ENCODE measurements around the gene SHMT1. TPM values are rescaled to one million over a fixed set of nuclear protein-coding genes. Genes with fewer than 3 reads are reported as not detected.
"Not testable (repeated sequence)": the region's sequence is repeated elsewhere in the genome, so short reads cannot be mapped to it uniquely, and the experiment has no call there.

SHMT1 gene
- 11.1 and 23.3 TPM in 2 replicates for total RNA-seq

DNA sequence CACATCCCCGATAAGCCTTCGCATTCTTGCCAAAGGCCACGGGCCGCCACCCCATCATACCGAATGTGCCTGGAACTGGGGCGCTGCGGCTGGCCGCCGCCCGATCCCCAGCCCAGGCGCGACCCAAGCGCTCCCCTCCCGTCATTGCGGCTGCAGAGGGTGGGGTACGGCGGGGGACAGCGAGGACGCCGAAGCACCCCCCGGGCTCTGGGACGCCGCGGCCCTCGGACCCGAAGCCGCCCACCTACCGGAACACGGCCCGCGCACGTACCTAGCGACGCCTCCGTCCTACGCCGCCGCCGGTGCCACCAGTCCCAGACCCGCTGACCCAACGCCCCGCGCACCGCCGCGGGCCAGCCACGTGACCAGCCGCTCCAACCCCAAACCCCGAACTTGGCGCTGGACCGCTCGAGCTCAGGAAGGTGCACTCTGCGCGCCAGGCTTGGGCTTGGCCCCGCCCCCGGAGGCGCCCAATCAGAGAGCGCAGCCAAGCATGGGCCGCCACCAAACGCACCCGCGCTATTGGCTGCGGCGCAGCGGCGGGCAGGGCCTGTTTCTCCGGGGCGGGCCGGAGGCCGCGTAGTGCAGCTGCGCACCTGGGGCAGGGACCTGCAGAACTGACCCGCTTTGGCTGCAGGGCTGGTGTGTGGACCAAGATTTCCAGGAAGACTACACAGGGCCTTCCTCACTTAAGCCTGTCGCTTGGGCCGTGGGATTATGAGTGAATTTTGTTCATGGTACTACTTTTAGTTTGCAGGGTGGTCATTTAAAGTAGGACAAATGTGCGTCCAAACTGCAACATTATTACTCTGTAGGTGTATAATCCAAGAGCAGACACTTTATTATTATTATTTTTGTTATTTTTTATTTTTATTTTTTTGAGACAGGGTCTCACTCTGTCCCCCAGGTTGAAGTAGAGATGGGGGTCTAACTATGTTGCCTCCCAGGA, at the start of gene SHMT1:
Gene SHMT1, minus strand, starts transcription at position 450 of the 949 bp plus-strand sequence. CDS start 7,569 bp downstream, outside the sequence.
- DNase-seq, result peak; percentile 91

DNA sequence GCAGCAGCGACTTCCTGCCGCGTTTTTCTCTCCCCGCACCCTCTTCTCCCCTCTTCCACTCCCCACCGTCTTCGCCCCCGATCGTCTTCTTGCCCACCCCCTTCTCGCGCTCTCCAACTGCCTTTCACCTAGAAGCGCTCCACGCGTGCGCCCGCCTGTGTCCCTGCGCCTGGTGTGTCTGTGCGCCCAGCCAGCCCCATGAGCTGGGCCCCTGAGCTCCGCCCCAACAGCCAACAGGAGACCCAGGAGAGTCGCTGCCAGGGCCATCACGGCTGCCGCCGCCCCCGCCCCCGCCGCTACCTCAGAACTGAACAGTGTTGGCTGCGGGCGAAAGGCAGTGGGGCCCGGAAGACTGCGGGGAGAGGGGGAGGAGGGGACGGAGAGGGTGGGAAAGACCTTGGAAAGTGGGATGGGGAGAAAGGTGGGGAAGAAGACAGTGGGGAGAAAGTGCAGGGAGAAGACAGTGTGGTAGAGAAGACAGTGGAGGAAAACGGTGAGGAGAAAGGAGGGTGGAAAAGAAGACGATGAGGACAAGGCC, 48.7 kb upstream of the SHMT1 start:
- not testable (repeated sequence) for DNase-seq

DNA sequence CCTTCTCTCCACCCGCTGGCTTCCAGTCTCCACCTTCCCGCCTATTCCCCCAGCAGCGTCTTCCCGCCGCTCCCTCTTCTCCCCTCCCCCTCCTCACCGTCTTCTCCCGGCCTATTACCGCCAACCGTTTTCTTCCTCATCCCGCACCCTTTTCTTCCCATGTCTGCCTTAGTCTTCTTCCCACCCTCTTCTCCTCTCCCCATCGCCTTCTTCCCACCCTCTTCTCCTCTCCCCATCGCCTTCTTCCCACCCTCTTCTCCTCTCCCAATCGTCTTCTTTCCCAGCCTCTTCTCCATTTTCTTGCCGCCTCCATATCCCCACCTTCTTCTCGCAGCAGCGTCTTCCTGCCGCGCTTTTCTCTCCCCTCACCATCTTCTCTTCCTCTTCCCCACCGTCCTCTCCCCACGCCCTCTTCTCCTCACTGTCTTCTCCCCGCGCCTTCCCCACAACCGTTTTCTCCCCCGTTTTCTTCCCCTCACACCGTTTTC, 48.1 kb upstream of the SHMT1 start:
- not testable (repeated sequence) for DNase-seq

DNA sequence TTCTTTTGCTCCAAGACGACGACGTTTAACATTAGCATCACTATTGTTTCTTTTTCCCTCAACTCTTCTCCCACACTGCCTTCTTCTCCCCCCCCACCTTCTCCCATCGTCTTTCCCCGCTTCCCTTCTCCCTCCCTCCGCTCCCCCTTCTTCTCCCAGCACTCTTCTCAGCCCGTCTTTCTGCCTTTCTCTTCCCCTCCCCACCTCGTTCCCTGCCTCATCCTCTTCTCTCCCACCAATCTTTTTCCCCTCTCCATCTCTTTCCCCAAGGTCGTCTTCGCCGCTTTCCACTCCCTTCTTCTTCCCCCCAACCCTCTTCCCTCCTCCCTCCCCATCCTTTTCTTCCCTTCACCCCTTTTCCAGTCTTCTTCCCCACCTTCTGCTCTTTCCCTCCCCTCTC, 47.4 kb upstream of the SHMT1 start:
- not testable (repeated sequence) for DNase-seq

DNA sequence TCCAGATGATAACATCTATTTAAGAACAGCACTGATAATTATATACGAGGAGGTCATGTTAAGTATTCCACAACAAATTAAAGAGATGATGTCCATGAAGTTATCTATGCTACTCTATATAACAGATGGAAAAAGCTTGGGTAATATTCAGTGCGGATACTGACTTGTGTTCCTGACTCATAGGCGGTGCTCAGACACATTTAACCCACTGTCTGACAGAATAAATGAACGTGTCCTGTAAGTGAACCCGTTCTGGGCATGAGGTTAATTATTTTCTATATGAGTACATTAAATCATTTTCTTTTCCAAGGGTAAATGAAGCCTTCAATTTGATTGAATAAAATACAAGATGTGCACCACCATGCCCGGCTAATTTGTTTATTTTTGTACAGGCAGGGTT, 46.0 kb upstream of the SHMT1 start:
- not testable (repeated sequence) for DNase-seq

DNA sequence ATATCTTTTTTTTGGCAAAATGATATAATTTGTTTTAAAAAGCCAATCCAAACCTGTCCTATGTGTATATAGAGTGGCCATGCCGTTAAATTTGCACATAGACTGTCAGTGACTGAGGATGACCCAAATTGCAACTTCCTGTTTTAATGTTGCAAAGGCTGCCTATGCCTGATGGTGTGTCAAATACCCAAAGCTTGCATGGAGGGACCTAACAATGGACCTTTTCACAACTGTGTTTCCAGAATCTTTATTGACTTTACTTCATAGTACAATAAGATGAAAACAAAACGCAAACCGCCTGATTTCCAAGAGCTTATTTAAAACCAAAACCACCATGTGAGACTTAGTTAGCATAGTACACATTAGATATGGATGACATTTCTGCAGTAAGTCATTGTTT, 45.6 kb upstream of the SHMT1 start:
- DNase-seq, result not testable (repeated sequence)

DNA sequence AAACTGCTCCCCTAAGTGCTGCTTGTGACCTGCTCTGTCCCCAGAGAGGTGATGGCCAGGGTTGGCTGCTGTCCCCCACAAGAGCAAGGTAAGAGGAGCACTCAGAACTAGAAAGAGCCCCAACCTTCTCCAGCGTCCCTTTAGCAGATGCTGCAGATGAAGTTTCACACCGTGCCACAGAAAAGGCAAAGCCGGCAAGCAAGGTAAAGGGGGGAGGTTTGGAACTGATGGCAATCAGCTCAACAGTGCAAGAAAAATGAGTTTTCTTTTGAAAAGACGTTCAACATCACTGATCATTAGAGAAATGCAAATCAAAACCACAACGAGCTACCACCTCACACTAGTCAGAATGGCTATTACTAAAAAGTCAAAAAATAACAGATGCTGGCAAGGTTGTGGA, 40.3 kb upstream of the SHMT1 start:
- DNase-seq, result not testable (repeated sequence)

DNA sequence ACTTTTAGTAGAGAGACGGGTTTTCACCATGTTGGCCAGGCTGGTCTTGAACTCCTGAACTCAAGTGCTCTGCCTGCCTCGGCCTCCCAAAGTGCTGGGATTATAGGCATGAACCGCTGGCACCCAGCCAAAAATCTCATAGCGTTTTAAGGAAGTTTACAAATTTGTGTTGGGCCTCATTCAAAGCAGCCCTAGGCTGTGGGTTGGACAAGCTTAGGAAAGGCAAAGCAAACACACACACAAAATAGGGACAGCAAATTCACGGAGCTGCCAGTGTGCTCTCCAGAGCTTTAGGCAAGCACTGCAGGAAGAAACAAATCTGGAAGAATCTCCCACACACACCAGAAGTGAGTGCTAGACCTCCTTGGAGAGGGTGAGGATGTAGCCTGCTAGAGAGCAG, 39.8 kb upstream of the SHMT1 start:
- DNase-seq, result not testable (repeated sequence)

DNA sequence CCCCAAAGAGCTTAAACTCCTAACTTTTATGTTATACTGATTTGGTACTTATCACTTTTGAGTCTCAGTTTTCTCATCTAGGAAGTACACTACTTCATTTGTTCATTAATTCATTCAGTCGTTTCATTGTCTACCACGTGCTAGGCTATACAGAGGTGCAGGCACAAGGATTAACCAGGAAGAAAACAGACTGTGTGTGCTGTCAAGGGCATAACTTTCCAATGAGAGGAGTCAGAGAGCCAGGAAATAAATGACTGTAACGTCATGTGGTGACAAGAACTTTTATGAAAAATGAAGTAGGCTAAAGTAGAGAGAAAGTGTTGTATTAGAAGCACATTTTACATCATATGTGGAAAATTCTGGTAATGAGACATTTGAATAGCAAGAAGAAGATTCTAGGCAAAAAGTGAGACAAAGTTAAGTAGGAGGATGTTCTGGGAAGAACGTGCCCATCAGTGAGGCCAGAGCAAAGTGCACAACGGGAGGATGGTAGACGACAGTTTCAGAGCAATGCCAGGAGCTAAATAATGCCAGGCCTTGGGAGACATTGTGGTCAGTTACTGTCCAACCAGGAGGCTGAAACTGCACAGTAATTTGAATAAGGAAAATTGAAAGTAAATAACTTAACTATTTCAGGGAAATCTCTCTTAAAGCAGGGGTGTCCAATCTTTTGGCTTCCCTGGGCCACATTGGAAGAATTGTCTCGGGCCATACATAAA, 38.7 kb upstream of the SHMT1 start:
- DNase-seq, result not testable (repeated sequence)

DNA sequence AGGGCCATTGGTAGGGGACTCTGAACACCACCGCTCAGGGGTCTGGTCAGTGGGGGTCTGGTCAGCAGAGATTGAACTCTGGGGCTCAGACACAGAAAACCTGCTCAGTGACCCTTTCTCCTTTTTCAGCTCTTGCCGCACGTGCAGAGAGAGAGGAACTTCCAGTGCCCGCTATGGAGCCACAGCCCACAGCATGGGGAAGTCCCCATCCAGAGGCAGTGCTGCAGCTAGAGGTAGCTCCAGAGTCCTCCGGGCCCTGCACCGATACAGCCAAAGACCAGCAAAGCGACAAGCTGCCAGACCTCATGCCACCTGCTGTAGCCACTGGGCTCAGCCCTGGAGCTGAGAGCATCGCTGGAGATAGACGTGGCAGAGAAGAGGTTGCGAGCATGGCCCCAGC, 25.4 kb upstream of the SHMT1 start:
- not testable (repeated sequence) for DNase-seq

DNA sequence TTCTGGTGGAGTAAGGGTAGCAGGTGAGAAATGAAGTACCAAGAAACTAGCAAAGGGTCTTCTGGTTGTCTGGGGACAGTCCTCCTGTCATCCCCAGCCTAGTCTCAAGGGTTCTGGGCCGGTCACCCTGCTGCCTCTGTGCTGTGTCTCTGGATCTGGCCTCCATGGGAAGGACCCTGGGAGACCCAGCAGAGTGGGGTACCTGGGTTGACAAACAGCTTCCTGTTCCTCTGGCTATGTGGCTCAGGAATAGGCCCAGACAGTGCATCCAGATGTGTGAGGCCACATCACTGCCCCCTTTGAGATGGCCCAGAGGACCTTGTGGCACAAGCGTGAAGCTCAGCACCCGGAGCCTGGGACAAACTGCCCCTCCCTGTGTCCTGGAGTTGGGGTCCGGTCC, 24.9 kb upstream of the SHMT1 start:
- not testable (repeated sequence) for DNase-seq

DNA sequence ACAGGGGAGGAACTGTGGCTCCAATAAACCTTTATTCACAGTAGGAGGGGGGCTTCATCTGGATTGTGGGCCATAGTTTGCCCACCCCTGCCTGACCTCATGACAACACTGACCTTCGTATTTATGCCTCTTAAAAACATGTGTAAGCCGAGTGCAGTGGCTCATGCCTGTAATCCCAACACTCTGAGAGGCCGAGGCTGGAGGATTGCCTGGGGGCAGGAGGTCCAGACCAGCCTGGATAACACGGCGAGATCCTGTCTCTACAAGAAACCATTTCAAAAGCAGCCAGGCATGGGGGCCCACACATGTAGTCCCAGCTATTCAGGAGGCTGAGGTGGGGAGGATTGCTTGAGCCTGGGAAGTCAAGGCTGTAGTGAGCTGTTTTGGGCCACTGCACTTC, 24.2 kb upstream of the SHMT1 start:
- not testable (repeated sequence) for DNase-seq

DNA sequence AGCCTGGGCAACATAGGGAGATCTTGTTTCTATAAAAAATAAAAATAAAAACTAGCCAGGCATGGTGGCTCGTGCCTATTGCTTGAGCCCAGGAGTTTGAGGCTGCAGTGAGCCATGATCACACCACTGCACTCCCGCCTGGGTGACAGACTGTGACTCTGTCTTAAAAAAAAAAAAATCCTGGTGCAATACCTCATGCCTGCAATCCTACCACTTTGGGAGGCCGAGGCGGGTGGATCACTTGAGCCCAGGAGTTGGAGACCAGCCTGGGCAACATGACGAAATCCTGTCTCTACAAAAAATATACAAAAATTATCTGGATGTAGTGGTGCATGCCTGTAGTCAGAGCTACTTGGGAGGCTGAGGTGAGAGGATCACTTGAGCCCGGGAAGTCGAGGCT, 20.9 kb upstream of the SHMT1 start:
- not testable (repeated sequence) for DNase-seq

DNA sequence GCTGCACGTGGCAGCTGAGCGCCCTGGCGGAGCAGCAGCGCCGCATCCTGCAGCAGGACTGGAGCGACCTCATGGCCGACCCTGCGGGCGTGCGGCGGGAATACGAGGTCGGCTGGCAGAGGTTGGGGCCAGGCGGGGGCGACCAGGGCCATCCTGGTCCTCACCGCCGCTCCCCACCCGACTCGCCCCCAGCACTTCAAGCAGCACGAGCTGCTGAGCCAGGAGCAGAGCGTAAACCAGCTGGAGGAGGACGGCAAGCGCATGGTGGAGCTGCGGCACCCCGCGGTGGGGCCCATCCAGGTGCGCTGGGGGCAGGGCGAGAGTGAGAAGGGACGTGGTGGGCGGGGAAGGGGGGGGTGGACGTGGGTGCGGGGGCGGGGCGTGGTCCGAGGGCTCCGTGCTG, 19.7 kb upstream of the SHMT1 start:
- DNase-seq, result peak; percentile 12

DNA sequence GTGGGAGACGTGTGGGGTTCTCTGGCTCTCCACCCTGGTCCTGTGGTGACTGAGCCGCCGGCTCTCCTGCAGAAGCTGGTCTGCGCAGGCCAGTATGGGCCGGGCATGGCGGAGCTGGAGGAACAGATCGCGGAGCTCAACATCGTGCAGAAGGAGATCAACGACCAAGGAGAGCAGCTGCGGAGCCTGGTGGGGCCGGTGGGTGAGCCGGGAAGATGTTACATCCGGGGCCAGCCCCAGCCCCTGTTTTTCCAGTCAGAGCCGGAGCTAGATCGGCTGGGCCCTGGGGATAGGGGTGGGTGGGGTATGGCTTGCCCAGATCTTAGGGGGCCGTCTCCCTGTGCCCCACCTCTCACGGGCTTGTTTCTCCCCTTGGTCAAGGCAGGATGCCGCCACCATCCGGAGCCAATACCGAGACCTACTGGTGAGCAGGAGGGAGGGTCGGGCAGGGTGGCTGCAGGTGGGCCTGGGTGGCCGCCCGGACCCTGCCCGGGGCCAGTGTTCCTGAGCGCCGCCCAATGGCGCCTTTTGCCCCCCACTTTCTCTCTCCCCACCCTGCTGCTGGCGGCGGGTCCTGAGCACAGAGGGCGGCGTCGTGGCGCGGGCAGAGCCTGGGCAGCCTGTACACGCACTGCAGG, 19.2 kb upstream of the SHMT1 start:
- no peak for DNase-seq

DNA sequence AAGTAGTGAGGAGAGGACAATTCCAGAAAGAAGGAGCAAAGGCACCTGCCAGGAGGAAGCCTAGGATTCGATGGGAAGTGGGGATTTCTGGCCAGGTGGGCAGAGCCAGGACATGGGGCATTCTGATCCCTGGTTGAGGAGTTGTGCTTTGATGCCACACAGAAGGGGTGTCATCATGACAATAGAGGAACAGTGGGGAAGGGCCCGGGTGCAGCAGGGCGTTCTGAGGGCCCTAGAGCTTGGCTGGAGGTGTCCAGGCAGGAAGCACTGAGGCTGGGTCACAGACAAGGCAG, 18.5 kb upstream of the SHMT1 start:
- no peak for DNase-seq

DNA sequence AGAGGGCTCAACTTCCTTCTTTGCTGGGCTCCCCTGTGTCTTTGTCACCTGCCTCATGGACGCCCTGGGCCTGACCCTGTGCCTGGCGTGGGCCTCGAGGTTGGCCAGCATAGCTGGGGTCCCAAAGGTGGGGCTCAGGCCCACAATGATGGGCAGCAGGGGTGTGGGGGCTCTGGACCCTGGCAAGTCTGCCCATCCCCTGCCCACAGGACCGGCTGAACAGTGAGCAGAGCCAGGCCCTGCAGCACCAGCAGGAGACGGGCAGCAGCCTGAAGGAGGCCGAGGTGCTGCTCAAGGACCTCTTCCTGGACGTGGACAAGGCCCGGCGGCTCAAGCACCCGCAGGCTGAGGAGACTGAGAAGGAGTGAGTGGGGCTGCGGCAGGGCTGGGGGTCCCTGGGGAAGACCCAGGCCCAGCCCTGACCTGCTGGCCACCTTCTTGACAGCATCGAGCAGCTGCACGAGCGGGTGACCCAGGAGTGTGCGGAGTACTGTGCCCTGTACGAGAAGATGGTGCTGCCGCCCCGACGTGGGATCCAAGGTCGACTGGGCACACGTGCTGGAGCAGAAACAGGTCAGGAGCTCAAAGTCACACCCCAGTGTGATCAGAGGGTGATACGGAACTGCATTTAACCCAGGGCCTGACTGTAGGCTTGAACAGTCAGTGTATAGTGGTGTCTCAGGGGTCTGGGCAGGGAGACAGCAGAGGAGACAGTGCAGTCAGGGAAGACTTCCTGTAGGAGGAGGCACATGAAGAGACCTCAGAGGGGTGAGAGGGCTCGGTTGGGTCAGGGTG, 18.0 kb upstream of the SHMT1 start:
- no peak for DNase-seq

DNA sequence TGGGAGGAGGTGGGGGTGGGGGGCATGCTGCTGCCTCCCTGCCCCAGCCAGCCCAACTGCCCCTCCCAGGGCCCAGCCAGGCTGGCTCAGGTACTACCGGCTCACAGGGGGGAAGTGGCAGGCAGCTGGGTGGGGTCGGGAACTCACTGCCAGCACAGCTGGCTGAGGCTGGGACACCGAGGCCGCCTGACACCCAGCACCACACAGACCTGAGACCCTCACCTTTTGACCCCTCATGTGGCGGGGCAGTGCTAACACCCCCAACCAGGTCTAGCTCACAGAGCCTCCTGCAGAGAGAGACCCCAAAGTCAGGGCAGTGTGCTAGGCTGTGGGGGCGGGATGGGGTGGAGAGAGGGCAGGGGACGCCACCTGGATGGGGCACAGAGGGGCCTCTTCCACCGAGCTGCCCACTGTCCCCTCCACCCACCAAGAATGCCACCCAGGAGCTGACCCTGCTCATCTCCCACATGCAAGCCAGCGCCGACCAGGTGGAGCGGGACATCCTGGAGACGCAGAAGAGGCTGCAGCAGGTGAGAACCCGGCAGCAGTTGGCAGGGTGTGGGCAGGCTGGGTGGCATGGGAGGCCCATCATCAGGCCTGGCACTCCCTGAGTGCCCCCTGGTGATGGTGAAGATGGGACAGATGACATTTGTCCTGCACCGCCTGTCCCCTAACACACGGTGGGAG, 17.3 kb upstream of the SHMT1 start:
- DNase-seq, result no peak

DNA sequence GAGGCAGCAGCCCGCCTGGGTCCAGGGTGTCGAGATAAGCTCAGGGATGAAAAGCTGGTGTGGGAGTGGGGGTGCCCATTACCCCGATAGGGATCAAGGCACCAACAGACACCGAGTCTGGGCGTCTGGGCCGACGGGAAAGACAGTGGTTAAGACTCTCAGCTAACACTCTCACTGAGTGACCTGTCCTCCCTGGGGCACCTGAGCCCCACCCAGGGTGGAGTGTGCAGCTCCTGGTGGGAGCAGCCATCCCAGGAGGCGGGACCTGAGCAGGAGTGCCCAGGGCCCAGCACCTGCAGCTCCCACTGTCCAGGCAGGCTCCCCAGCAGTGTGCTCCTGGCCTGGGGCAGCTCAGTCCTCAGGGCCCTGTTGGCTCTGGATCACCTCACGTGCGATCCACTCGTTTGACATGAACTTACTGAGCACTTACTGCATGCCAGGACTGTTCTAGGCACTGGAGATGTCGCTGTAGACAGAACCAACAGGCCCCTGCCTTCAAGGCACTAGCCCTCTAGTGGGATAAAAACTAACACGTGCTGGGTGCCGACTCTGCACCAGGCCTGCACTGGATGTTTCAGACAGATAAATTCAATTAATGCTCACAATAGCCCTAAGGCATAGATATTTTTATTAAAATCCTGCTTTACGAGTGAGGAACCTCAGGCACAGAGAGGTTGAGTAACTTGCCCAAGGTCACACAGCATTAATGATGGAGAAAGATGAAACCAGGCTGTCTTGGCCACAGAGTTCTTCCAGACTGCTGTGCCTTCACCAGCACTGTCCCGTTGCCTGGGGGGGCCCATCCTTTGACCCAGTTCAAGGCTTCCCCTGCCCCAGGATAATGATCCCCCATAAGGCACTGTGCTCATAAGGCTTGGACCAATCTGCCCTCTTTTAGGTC, 16.1 kb upstream of the SHMT1 start:
- DNase-seq, result no peak

DNA sequence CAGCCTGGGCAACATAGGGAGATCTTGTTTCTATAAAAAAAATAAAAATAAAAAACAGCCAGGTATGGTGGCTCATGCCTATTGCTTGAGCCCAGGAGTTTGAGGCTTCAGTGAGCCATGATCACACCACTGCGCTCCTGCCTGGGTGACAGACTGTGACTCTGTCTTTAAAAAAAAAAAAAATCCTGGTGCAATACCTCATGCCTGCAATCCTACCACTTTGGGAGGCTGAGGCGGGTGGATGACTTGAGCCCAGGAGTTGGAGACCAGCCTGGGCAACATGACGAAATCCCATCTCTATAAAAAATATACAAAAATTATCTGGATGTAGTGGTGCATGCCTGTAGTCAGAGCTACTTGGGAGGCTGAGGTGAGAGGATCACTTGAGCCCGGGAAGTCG, 15.3 kb upstream of the SHMT1 start:
- not testable (repeated sequence) for DNase-seq

DNA sequence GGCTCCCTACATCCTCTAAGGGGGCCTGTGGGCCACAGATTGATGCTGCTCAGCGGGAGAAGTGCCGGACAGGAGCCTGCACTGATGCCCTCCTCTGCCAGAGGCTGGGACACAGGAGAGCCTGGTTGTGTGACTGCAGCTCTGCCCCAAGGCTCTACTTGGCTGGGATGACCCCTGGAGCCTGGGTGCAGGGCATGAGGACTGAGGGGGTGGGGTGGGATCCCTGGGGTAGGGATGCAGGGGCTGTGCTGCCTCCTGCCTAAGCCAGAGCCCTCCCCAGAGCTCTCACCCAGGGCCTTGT, 14.8 kb upstream of the SHMT1 start:
- DNase-seq, result no peak
